ENCODE measurements around the gene ABI3BP. TPM values are rescaled to one million over a fixed set of nuclear protein-coding genes. Genes with fewer than 3 reads are reported as not detected.

ABI3BP gene
- total and polyA plus RNA-seq, 2 experiments from 2014 or later = 0.42 to 0.57 TPM

GRCh38 chr3:100899440-100900091, 93.7 kb downstream of the ABI3BP start (continued):
- TF ChIP-seq CTCF (conservative IDR thresholded peaks at IDR 0.05; ENCODE audit: low read depth in 2 of 2) (no peak), JUNB (IDR thresholded peaks at IDR 0.05; ENCODE audit: unreplicated experiment) (no peak)

GRCh38 chr3:100898681-100899080, 94.5 kb downstream of the ABI3BP start:
- no peaks in the 10 kb centered on the region for H3K9me2 ChIP-seq (ENCODE audit: insufficient read depth)
- no peak overlapping the region for H2AFZ ChIP-seq
- DNase-seq (ENCODE audit: low spot score) = no peak
- Mint-ChIP-seq H3K36me3 (ENCODE audit: low read depth) (no peaks in the 10 kb centered on the region), H3K27me3 (ENCODE audit: insufficient read depth, low read depth, poor library complexity) (peaks cover 2% of the 10 kb centered on the region), H3K4me1 (peaks cover 1% of the 10 kb centered on the region; the same call in 1 of the 3 replicates), H3K9me3 (no peaks in the 10 kb centered on the region), H3K27ac (peak overlapping the region; percentile 80; the same call in 1 of the 2 replicates), H3K4me3 (no peak overlapping the region)
- H3K4me1 ChIP-seq (ENCODE audit: insufficient read depth) = no peaks in the 10 kb centered on the region
- H3K79me2 ChIP-seq (replicated peaks; ENCODE audit: insufficient read depth) = no peaks in the 10 kb centered on the region
- no peak overlapping the region for H3K4me3 ChIP-seq
- no peak for ATAC-seq
- no peaks in the 10 kb centered on the region for H3K27me3 ChIP-seq (ENCODE audit: insufficient read depth)
- no peaks in the 10 kb centered on the region for H3K36me3 ChIP-seq (ENCODE audit: insufficient read depth)
- H3K27ac ChIP-seq (ENCODE audit: low read depth) = no peak overlapping the region
- H4K20me1 ChIP-seq (replicated peaks; ENCODE audit: insufficient read depth) = no peaks in the 10 kb centered on the region
- H3K4me2 ChIP-seq = no peak overlapping the region
- H3F3A ChIP-seq (replicated peaks; ENCODE audit: low read depth) = no peaks in the 10 kb centered on the region
- TF ChIP-seq EZH2 (IDR thresholded peaks at IDR 0.05; ENCODE audit: low read depth, unreplicated experiment) (no peak), REST (IDR thresholded peaks at IDR 0.05; ENCODE audit: unreplicated experiment) (no peak), CREB1 (CRISPR knock-in tag; IDR thresholded peaks at IDR 0.05; ENCODE audit: low read depth) (no peak), NANOG (IDR thresholded peaks at IDR 0.05; ENCODE audit: borderline replicate concordance) (no peak), JUNB (IDR thresholded peaks at IDR 0.05; ENCODE audit: unreplicated experiment) (no peak), ZNF114 (CRISPR knock-in tag; IDR thresholded peaks at IDR 0.05) (no peak), ETS1 (IDR thresholded peaks at IDR 0.05) (no peak), ZNF462 (CRISPR knock-in tag; IDR thresholded peaks at IDR 0.05) (no peak), POLR2AphosphoS5 (IDR thresholded peaks at IDR 0.05; ENCODE audit: low read depth) (no peak), EZH2phosphoT487 (IDR thresholded peaks at IDR 0.05; ENCODE audit: unreplicated experiment) (no peak), ZNF331 (CRISPR knock-in tag; IDR thresholded peaks at IDR 0.05; ENCODE audit: low read depth) (no peak), STAT1 (IDR thresholded peaks at IDR 0.05; ENCODE audit: unreplicated experiment) (no peak)

Measured in GM23338 (cell line).